HFFc6 (cell line): Measurements from ENCODE around the gene CD44. TPM values are rescaled to one million over a fixed set of nuclear protein-coding genes. Genes with fewer than 3 reads are reported as not detected.

ENCODE experiments used
- DNase-seq: peaks from one replicate; pipeline ENCODE4 v3.0.0-alpha.2; 2018
- H3K27ac Mint-ChIP-seq: 2 replicates; pipeline ENCODE4 v1.8.0; 2020; ENCODE audit warnings: mild to moderate bottlenecking, mixed read lengths
- H3K27me3 Mint-ChIP-seq: 2 replicates; pipeline ENCODE4 v1.8.0; 2021; ENCODE audit warnings: mild to moderate bottlenecking, moderate library complexity, mixed read lengths; ENCODE audit not compliant: insufficient read depth
- H3K36me3 Mint-ChIP-seq: 2 replicates; pipeline ENCODE4 v1.8.0; 2021; ENCODE audit warnings: low read depth, mixed read lengths
- H3K4me1 Mint-ChIP-seq: 2 replicates; pipeline ENCODE4 v1.8.0; 2020; ENCODE audit warnings: low read depth, mixed read lengths
- H3K4me3 Mint-ChIP-seq: 2 replicates; pipeline ENCODE4 v1.8.0; 2020; ENCODE audit warnings: mild to moderate bottlenecking, moderate library complexity, mixed read lengths
- H3K9me3 Mint-ChIP-seq: 2 replicates; pipeline ENCODE4 v1.8.0; 2020; ENCODE audit warnings: mild to moderate bottlenecking, mixed read lengths
- CTCF ChIP-seq: fragments of 200-600 bp; sonication (generic); IDR thresholded peaks from 2 replicates; pipeline ENCODE4 v1.5.0; 2021; ENCODE audit warnings: antibody characterized with exemption, mild to moderate bottlenecking
- total RNA-seq, 6 experiments: library from RNA; stranded (reverse); fragmentation: NEBNext Ultra II Directional; extraction: Animal tissue kit (Norgen Biotek cat#: 25700); gene quantifications; 2 replicates in 1 of 6; 3 replicates in 5 of 6; pipeline ENCODE4 v1.2.3, GENCODE V29; 2021

CD44 gene
- total RNA-seq, 6 experiments from 2014 or later, result 1,912 to 2,221 (median 2,175) TPM

GRCh38 chr11:35190804-35191348 is 51.9 kb downstream of the CD44 start:
- no peak for TF ChIP-seq CTCF
- Mint-ChIP-seq H3K4me3 (0 out of 2 replicates have a peak overlapping the region, but pooled peaks have one; percentile 4), H3K9me3 (no peaks in the 10 kb centered on the region), H3K27ac (peak overlapping the region; percentile 65), H3K36me3 (peaks cover 87% of the 10 kb centered on the region), H3K27me3 (peaks cover 29% of the 10 kb centered on the region), H3K4me1 (peaks cover 97% of the 10 kb centered on the region)
- no peak for DNase-seq

- no peak overlapping the region for H3K4me3 Mint-ChIP-seq
- peaks cover 99% of the 10 kb centered on the region for H3K4me1 Mint-ChIP-seq
- peak overlapping the region; percentile 76 for H3K27ac Mint-ChIP-seq
- DNase-seq, result no peak
- no peak for TF ChIP-seq CTCF
- H3K9me3 Mint-ChIP-seq, result no peaks in the 10 kb centered on the region
- H3K36me3 Mint-ChIP-seq, result peaks cover 96% of the 10 kb centered on the region
- H3K27me3 Mint-ChIP-seq, result peaks cover 25% of the 10 kb centered on the region
These were observed 53.4 kb downstream of the CD44 start for GRCh38 chr11:35192347-35192746.

- TF ChIP-seq CTCF, result no peak
- Mint-ChIP-seq H3K9me3 (no peaks in the 10 kb centered on the region; the same call in 1 of the 2 replicates), H3K27ac (peak overlapping the region; percentile 76; the same call in 1 of the 2 replicates), H3K4me3 (no peak overlapping the region), H3K27me3 (peaks cover 16% of the 10 kb centered on the region), H3K36me3 (peaks cover 94% of the 10 kb centered on the region), H3K4me1 (peaks cover 97% of the 10 kb centered on the region)
- DNase-seq, result no peak
These were observed 54.8 kb downstream of the CD44 start for GRCh38 chr11:35193767-35194166.

- no peak for TF ChIP-seq CTCF
- Mint-ChIP-seq H3K4me1 (peaks cover 86% of the 10 kb centered on the region), H3K4me3 (no peak overlapping the region; the same call in 1 of the 2 replicates), H3K27me3 (peaks cover 7% of the 10 kb centered on the region), H3K36me3 (peaks cover 94% of the 10 kb centered on the region), H3K27ac (peak overlapping the region; percentile 76), H3K9me3 (no peaks in the 10 kb centered on the region; the same call in 1 of the 2 replicates)
- DNase-seq, result no peak
These were observed 58.3 kb downstream of the CD44 start for GRCh38 chr11:35197292-35197691.

- no peak; the same call in 1 of the 2 replicates for TF ChIP-seq CTCF
- H3K36me3 Mint-ChIP-seq, result peaks cover 95% of the 10 kb centered on the region
- no peak overlapping the region for H3K4me3 Mint-ChIP-seq
These were observed 61.9 kb downstream of the CD44 start for GRCh38 chr11:35200811-35201341.

More at GRCh38 chr11:35200811-35201341, 61.9 kb downstream of the CD44 start:
- peaks cover 16% of the 10 kb centered on the region for H3K27me3 Mint-ChIP-seq
- DNase-seq, result no peak
- no peaks in the 10 kb centered on the region; the same call in none of the 2 replicates for H3K9me3 Mint-ChIP-seq
- H3K27ac Mint-ChIP-seq, result peak overlapping the region; percentile 61
- peaks cover 79% of the 10 kb centered on the region for H3K4me1 Mint-ChIP-seq
